RPMI7951 (cell line): ENCODE measurements around the gene PRCP. TPM values are rescaled to one million over a fixed set of nuclear protein-coding genes. Genes with fewer than 3 reads are reported as not detected.
"Not testable (repeated sequence)": the region's sequence is repeated elsewhere in the genome, so short reads cannot be mapped to it uniquely, and the experiment has no call there.

Source experiments
- DNase-seq: peaks from one replicate; pipeline ENCODE4 v3.0.0-alpha.2; 2012; ENCODE audit warnings: low read depth
- total RNA-seq: library from RNA; depleted of rRNA; stranded (reverse); fragments of >200 nt; shearing (Covaris generic); gene quantifications from 2 replicates; pipeline ENCODE4 v1.2.3, GENCODE V29; 2014; rRNA removed

Gene PRCP
- 66.3 and 70.1 TPM in 2 replicates for total RNA-seq

DNA sequence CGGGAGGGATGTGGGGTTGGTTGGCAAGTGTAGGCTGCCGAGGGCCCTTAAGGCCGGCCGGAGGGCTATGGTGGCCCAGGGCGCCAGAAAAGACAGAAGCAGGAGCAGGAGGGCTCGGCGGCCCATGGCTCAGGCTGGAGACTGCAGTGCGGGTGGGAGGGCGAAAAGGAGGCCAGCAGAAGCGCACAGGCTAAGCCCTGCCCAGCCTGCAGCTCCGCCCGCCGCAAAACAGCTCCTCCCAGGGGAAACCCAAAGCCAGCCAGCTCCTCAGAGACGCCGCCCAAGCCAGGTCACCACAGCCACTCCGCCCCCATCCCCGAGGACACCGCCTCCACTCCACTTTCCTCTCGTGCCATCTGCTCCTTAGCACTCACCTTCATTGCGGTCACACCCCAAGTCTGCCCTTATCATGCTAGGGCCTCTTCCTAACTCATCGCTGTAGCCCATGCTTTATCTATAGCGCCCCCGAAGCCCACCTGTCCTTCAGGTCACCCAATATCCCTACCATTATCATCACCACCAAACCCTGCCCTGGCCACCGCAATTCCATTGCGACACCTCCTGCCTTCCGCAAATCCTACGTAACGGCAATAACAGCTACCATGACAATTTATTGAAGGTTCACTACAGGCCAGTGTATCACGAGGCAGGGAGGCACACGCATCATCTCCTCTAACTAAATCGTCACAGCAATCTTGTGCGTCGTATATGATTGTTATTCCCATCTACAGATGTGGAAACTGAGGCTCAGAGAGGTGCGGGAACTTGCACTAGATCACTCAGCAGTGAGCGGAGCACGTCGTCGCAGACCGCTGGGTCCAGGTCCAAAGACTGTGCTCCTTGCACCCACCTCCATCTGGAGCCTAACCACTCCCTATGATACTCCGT, at the start of gene PRCP:
TSS of gene PRCP (minus strand) at position 154 of the 888 bp plus-strand sequence. CDS start at position 126, 28 bp downstream.
- peak; percentile 89 for DNase-seq

GRCh38 chr11:82949352-82949751, 49.1 kb upstream of the PRCP start:
- DNase-seq = no peak

DNA sequence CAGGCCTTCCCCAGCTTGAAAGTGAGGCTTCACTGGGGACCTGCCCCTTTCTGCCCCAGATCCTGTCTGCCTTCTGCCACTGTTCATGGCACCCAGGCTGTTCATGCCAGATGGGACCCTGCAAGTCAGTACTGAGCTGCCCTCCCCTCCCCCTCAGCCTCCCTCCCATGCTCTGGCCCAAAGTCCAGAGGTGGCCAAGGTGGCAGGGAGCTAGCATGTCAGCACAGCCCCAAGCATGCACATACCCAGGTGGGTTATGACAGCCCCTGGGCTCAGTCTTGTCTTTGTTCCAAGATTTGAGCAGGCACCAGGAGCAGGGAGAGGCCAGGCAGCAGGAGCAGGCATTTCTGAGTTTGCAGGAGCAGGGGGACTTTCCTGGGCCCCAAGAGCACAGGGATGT, 45.5 kb upstream of the PRCP start:
- DNase-seq = no peak

GRCh38 chr11:82945041-82945440, 44.8 kb upstream of the PRCP start:
- not testable (repeated sequence) for DNase-seq

DNA sequence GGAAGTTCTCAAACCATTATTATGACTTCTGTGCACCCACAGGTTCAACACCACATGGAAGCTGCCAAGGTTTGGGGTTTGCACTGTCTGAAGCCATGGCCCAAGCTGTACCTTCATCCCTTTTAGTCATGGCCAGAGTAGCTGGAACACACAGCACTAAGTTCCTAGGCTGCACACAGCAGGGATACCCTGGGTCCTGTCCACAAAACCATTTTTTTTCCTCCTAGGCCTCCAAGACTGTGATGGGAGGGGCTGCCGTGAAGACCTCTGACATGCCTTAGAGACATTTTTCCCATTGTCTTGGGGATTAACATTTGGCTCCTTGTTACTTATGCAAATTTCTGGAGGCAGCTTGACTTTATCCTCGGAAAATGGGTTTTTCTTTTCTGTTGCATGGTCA, 44.0 kb upstream of the PRCP start:
- no peak for DNase-seq

GRCh38 chr11:82943430-82943829, 43.2 kb upstream of the PRCP start:
- DNase-seq = not testable (repeated sequence)

DNA sequence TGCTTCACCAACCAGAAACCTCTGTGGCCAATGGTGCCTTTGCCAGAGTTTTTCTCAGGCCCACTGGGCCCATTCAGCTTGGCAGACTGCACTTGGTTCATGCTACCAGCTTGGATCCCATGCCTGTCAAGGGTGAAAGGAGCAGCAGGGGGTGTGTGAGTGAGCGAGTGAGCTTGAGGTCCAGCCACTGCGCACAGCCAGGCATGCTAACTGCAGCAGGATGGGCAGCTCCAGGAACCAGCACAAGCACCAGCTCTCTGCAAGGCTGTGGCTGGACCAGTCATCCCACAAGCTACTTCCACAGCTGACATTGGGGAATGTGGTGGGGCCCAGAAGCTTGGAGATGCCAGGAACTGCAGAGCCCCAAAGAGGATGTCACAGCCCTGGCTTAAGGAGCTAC, 42.1 kb upstream of the PRCP start:
- no peak for DNase-seq

DNA sequence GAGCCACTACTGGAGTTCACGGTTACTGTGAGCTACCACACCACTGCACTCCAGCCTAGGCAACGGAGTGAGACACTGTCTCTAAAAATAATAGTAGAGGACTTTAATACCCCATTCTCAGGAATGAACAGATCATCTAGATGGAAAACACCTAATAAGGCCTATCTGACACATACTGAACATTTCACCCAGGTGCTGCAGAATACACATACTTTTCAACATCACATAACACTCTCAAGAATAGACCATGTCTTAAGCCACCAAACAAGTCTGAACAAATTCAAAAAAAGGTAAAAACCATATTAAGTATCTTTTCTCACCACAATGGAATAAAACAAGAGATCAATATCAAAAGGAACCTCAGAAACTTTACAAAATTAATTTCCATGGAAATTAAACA, 39.2 kb upstream of the PRCP start:
- no peak for DNase-seq

GRCh38 chr11:82937554-82937953, 37.3 kb upstream of the PRCP start:
- no peak for DNase-seq

DNA sequence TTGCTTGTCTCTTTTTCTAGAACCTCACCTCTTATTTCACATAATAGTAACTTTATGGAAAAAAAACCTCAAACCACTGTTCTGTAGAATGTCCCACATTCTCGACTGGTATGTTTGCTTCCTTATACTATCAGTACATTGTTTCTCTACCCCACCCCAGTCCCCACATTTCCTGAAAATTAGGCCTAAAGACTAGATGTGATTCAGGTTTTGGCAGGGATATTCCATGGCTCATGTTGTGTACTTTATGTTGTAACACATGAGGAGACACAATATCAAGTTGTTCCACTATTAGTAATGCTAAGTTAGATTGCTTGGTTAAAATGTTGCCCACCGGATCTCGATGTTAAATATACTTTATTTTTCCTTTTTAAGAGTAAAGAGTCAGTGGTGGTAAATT, 36.0 kb upstream of the PRCP start:
- no peak for DNase-seq

DNA sequence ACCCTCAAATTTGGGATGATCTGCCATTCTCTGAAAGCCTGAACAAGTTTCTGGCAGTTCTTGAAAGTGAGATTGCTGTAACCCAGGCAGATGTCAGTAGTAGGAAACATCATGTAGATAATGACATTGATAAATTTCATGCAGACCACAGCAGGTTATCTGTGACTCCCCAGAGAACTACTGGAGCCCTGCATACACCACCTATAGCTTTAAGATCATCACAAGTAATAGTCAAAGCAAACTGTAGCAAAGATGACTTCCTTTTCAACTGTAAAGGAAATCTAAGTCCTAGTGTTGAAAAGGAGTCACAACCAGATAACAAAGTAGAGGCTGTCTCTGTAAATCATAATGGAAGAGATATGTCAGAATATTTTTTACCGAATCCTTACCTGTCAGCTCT, 32.3 kb upstream of the PRCP start:
- no peak for DNase-seq

DNA sequence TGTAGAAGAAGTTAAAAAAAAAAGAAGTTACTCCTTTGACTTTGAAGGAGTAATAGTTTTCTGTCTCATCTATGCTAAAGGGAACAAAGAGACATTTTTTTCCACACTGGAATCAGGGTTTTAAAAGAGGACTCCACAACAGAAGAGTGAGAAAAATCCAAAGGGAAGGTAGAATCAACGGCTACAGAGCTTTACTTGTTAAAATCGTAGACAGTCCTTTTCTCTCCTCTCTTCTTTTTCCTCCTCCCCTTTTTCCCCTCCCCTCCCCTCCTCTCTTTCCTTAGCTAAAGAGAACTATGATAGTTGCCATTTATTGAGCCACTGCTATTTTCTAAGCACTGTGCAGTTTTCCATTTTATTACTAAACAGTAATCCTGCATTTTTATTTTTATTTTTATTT, 30.5 kb upstream of the PRCP start:
- no peak for DNase-seq

DNA sequence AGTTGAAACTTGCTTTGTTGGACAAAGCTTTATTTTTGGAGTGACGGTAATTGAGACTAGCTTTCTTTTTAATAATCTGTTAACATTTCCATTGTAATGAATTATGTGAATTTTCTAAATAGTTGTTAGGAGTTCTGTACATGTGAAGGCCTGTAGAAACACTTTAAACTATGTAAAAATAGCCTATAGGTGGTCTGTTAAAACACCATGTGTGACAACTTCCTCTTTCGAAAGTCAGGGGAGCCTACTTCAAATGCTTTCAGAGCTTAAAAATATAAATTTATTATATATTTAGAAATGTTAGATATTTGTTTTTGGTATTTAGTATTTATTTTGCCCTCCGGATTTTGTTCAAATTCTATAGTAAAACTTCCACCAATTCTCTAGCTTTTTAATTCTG, 30.0 kb upstream of the PRCP start:
- no peak for DNase-seq

GRCh38 chr11:82929121-82929520, 28.9 kb upstream of the PRCP start:
- no peak for DNase-seq

DNA sequence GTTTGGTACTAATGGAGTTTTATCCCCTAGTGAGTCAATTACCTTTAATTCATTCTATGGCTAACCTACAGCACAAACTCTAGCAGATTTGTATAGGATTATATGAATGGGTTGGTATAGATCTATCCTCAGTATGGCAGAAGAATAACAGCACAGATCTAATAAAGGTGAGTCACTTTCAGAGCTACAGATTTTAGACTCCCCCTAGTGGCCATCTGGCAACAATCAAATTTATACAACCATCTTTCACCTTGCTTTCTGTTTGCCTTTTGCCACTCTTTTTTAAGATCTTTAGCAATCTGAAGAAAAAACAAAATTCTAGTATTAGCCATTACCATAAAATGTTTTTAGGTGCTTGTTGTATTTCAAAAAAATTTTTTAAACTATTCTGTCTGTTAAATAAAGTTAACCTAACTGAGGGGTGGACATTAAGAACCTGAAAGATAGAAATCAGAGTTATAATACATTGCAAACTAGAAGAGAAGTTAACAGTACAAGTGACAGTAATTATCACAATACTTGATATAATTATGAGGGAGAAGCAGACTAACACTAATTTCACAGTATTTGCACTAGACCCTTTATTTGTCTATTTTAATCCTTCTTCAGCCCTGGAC, 27.1 kb upstream of the PRCP start:
- peak; percentile 60 for DNase-seq

DNA sequence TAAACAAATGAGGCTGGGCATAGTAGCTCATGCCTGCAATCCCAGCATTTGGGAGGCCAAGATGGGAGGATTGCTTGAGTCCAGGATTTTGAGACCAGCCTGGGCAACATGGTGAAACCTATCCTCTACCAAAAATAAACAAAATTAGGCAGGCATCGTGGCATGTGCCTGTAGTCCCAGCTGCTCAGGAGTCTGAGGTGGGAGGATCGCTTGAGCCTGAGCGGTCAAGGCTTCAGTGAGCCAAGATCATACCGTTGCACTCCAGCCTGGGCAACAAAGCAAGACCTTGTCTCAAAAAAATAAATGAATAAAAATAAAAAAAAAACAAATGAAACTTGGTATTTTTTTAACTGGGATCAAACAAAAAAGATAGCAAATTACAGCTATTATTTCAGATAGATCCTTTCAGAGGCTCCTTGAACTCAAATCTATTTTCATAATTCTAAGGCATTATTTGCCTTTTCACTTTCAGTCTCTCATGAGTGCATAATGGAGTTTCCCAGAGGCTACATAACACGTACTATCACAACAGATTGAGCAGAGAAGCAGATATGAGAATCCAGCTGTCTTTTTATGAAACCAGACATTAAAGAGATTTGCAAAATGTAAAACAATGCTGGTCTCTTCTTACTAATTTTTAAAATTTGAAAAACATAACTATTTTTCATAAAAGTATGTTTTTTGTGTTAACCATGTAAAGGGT, 24.4 kb upstream of the PRCP start:
- DNase-seq = no peak

GRCh38 chr11:82922396-82923173, 22.4 kb upstream of the PRCP start:
- not testable (repeated sequence) for DNase-seq

- not testable (repeated sequence) for DNase-seq
Observed at GRCh38 chr11:82920227-82920626, 20.0 kb upstream of the PRCP start.

DNA sequence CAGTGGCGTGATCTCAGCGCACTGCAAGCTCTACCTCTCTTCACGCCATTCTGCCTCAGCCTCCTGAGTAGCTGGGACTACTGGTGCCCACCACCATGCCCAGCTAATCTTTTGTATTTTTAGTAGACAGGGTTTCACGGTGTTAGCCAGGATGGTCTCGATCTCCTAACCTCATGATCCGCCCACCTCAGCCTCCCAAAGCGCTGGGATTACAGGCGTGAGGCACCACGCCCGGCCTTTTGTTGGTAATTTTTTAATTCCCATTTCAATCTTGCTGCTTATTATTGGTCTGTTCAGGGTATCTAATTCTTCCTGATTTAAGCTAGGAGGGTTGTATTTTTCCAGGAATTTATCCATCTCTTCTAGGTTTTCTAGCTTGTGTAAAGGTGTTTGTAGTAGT, 19.6 kb upstream of the PRCP start:
- not testable (repeated sequence) for DNase-seq

GRCh38 chr11:82909015-82909640, 8.9 kb upstream of the PRCP start:
- peak; percentile 19 for DNase-seq

- no peak for DNase-seq
Observed at GRCh38 chr11:82908311-82908710, 8.1 kb upstream of the PRCP start.
